HepG2 (cell line): Measurements from ENCODE around the gene ALLC. TPM values are rescaled to one million over a fixed set of nuclear protein-coding genes. Genes with fewer than 3 reads are reported as not detected.
A peak's percentile ranks its signal among the peaks of the same experiment; 100 is the strongest.

Source experiments
- ARID4A ChIP-seq: sonication (generic); formaldehyde crosslinking; IDR thresholded peaks from 2 replicates; pipeline ENCODE4 v1.5.0; 2020; ENCODE audit warnings: mild to moderate bottlenecking, missing genetic modification reagents, borderline replicate concordance
- HCFC1 ChIP-seq: fragments of 150-350 bp; IDR thresholded peaks from 2 replicates; pipeline ENCODE4 v1.6.1; 2014; ENCODE audit warnings: low read depth, low read length
- HNRNPK ChIP-seq: fragments of 200-400 bp; formaldehyde crosslinking; IDR thresholded peaks from 2 replicates; pipeline ENCODE4 v1.6.1; 2018; ENCODE audit warnings: low read length, low read depth, moderate library complexity, mild to moderate bottlenecking; ENCODE audit not compliant: poor library complexity, severe bottlenecking
- MYPOP ChIP-seq: sonication (generic); formaldehyde crosslinking; IDR thresholded peaks from 2 replicates; pipeline ENCODE4 v1.8.1; 2023; ENCODE audit warnings: mild to moderate bottlenecking, moderate library complexity, missing genetic modification reagents
- NONO ChIP-seq, 2 experiments: fragments of 450-650 bp in 1 of 2; sonication (generic) in 1 of 2; formaldehyde crosslinking in 1 of 2; IDR thresholded peaks in 1 of 2; conservative IDR thresholded peaks in 1 of 2; 2 replicates each; pipeline versions ENCODE4 v1.6.1 to v1.8.0; 2017 to 2022; ENCODE audit warnings: mild to moderate bottlenecking in 1 of 2, missing genetic modification reagents in 1 of 2, moderate library complexity in 1 of 2
- POLR2G ChIP-seq: fragments of 200-400 bp; formaldehyde crosslinking; IDR thresholded peaks from 2 replicates; pipeline ENCODE4 v1.6.1; 2018; ENCODE audit warnings: mild to moderate bottlenecking, low read depth, low read length, moderate library complexity
- PTBP1 ChIP-seq: fragments of 200-400 bp; formaldehyde crosslinking; IDR thresholded peaks from 2 replicates; pipeline ENCODE4 v1.6.1; 2018; ENCODE audit warnings: low read length, low read depth; ENCODE audit not compliant: poor library complexity, severe bottlenecking
- RNF2 ChIP-seq: fragments of 450-650 bp; conservative IDR thresholded peaks from 2 replicates; pipeline ENCODE4 v1.6.1; 2016; ENCODE audit warnings: low read depth
- STAT6 ChIP-seq: sonication (generic); formaldehyde crosslinking; IDR thresholded peaks from 2 replicates; pipeline ENCODE4 v1.4.0; 2020; ENCODE audit warnings: missing genetic modification reagents, mild to moderate bottlenecking, borderline replicate concordance
- TAF1 ChIP-seq: sonication (generic); formaldehyde crosslinking; IDR thresholded peaks from 2 replicates; pipeline ENCODE4 v1.4.0; 2020; ENCODE audit warnings: missing genetic modification reagents
- TBL1XR1 ChIP-seq: fragments of 150-350 bp; IDR thresholded peaks from 2 replicates; pipeline ENCODE4 v1.6.1; 2014; ENCODE audit warnings: borderline replicate concordance, low read length; ENCODE audit not compliant: partially characterized antibody
- TFDP2 ChIP-seq: sonication (generic); formaldehyde crosslinking; IDR thresholded peaks from 2 replicates; pipeline ENCODE4 v1.4.0; 2020; ENCODE audit warnings: missing genetic modification reagents
- ZBTB37 ChIP-seq: sonication (generic); formaldehyde crosslinking; IDR thresholded peaks from 2 replicates; pipeline ENCODE4 v1.4.0; 2020; ENCODE audit warnings: mild to moderate bottlenecking, missing genetic modification reagents
- ZBTB38 ChIP-seq: sonication (generic); formaldehyde crosslinking; IDR thresholded peaks from 2 replicates; pipeline ENCODE4 v1.5.1; 2020; ENCODE audit warnings: mild to moderate bottlenecking, missing genetic modification reagents
- ZNF552 ChIP-seq: sonication (generic); formaldehyde crosslinking; IDR thresholded peaks from 2 replicates; pipeline ENCODE4 v1.9.0; 2022; ENCODE audit warnings: missing genetic modification reagents, mild to moderate bottlenecking, borderline replicate concordance
- polyA plus RNA-seq, 8 experiments: library from polyadenylated mRNA; depleted of rRNA in 3 of 8; stranded (reverse) in 7 of 8; unstranded in 1 of 8; fragments of >200 nt; fragmentation: Illumina TruSeq in 4 of 8; extraction: Trizol in 4 of 8; gene quantifications; 2 replicates each; pipeline versions ENCODE4 v1.2.1 to v1.2.3, GENCODE V29; 2011 to 2016; ENCODE audit warnings: low read depth in 4 of 8, missing spikeins in 1 of 8, mixed read lengths in 1 of 8; ENCODE audit not compliant: insufficient read depth in 1 of 8
- total RNA-seq, 5 experiments: library from RNA; depleted of rRNA; stranded (reverse); fragments of >200 nt; fragmentation: Illumina TruSeq; extraction: Trizol; gene quantifications; 2 replicates each; pipeline ENCODE4 v1.2.3, GENCODE V29; 2016; ENCODE audit warnings: low read depth in 1 of 5

ALLC gene
- total and polyA plus RNA-seq, 2 of the 13 experiments (the other 11 are each of a cell fraction or from before 2014, with no cell fraction given), result 0.08 to 0.11 TPM

GRCh38 chr2:3651691-3652648 lies 6.0 kb upstream of the ALLC start (continued):
- TF ChIP-seq NONO (IDR thresholded peaks at IDR 0.05), result no peak
- peak; percentile 74 for TF ChIP-seq NONO (CRISPR knock-in tag; conservative IDR thresholded peaks at IDR 0.05)
- TF ChIP-seq ZBTB38 (CRISPR knock-in tag), result peak; percentile 34; the same call in 1 of the 2 replicates
- peak; percentile 70; the same call in 1 of the 2 replicates for TF ChIP-seq RNF2
- TF ChIP-seq ZNF552 (CRISPR knock-in tag), result 0 out of 2 replicates have a peak, but pooled peaks have one; percentile 71
- TF ChIP-seq POLR2G, result 0 out of 2 replicates have a peak, but pooled peaks have one; percentile 31
- TF ChIP-seq TFDP2, result peak; percentile 59
- peak; percentile 30; the same call in 1 of the 2 replicates for TF ChIP-seq MYPOP (CRISPR knock-in tag)
- peak; percentile 40 for TF ChIP-seq PTBP1
- TF ChIP-seq ARID4A, result peak; percentile 80
- peak; percentile 45; the same call in 1 of the 2 replicates for TF ChIP-seq STAT6 (CRISPR knock-in tag)
- TF ChIP-seq HCFC1, result peak; percentile 11; the same call in 1 of the 2 replicates
- TF ChIP-seq TAF1, result peak; percentile 53; the same call in 1 of the 2 replicates
- peak; percentile 20 for TF ChIP-seq TBL1XR1
- TF ChIP-seq ZBTB37 (CRISPR knock-in tag), result 0 out of 2 replicates have a peak, but pooled peaks have one; percentile 39
- TF ChIP-seq HNRNPK, result no peak
